Measurements from ENCODE around the gene REEP3.

The REEP3 gene

DNA sequence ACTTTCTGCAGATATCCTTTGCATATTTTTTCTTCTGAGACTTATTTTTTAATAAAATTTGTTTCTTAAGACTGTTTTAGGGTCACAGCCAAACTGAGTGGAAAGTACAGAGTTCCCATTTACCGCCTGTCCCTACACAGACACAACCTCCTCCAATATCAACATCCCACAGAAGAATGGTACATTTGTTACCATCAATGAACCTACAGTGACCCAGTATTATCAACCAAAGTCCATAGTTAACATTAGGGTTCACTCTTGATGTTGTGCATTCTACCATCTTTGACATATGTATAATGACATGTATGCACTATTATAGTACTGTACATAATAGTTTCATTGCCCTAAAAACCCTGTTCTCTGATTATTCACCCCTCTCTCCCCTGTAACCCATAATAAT, 14.6 kb upstream of the REEP3 start:
- DNase-seq (ENCODE audit: low spot score), result no peak

DNA sequence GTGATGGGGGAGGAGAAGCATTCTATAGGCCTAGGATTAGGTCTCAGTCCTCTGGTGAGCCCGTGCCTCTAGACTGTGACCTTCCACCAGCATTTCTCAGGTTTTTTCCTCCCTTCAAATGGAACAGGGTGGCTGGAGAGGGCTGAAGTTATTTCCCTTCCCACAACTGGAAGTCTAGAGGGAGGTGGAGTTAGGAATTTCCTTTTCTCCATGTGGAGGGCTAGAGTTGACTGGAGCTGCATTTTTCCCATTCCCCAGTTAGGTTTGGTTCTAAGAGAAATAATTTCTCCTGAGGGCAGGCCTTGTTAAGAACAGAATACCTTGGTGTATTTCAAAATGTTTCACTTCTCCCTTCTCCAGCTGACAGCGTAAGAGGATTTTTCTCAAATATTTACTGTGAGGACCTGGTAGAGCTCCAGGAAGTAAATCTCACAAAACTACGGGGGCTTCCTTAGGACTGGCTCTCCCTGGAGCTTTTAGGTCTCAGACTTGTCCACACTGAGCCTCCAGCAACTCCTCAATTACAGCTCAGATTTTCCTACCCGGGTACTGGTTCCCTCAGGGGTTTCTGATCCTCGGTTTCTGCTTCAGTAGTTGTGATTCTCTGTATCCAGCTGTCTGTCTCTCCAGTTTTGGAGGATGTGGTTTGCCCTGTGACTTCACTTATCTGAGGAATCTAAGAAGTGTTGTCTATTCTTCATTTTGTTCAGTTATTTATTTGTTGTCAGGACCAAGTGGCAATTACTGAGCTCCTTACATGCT, 6.0 kb upstream of the REEP3 start:
- DNase-seq (ENCODE audit: low spot score), result no peak

DNA sequence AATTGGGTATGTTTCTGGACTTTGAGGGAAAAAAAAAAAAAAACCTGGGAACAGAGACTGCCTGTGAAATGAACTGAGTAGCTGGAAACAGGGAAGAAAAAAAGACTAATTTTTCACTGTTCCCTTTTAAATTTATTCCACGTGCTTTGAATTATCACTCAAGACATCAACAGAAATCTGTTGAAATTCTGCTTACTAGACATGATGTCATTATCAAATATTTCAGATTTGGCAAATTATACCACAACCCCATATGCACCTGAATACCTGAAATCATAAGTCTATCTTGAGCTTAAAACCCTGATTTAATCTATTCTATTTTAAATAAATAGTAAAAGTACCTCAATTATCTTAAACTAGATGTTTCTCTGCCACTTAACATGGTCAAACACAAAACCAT, 5.0 kb upstream of the REEP3 start:
- DNase-seq (ENCODE audit: low spot score), result no peak

DNA sequence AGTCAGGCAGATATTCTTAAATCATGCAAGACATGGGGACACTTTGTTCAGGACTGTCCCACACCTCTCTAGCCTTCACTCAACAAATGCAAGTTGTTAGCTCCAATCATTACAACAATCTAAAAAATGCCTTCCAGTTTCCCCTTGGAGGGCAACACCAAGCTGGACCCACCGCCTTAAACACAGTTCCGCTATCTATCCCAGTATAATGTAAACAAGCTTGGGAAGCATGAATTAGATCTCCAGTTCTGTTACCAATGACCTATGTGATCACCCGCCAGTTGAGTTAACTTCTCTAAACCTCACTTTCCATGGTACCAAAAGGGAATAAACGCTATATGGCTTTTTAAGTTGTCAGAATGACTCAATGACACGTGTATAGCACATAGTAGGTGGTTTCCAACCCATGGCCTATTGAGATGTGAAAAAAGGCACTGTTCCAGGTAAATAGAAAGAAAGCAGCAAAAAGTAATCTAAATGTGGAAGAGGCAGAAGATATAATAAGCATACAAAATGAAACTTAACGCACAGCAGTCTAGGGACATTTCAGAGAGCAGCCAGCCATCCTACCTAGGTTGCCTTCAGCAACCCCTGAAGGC, 2.4 kb upstream of the REEP3 start:
- DNase-seq (ENCODE audit: low spot score), result no peak

DNA sequence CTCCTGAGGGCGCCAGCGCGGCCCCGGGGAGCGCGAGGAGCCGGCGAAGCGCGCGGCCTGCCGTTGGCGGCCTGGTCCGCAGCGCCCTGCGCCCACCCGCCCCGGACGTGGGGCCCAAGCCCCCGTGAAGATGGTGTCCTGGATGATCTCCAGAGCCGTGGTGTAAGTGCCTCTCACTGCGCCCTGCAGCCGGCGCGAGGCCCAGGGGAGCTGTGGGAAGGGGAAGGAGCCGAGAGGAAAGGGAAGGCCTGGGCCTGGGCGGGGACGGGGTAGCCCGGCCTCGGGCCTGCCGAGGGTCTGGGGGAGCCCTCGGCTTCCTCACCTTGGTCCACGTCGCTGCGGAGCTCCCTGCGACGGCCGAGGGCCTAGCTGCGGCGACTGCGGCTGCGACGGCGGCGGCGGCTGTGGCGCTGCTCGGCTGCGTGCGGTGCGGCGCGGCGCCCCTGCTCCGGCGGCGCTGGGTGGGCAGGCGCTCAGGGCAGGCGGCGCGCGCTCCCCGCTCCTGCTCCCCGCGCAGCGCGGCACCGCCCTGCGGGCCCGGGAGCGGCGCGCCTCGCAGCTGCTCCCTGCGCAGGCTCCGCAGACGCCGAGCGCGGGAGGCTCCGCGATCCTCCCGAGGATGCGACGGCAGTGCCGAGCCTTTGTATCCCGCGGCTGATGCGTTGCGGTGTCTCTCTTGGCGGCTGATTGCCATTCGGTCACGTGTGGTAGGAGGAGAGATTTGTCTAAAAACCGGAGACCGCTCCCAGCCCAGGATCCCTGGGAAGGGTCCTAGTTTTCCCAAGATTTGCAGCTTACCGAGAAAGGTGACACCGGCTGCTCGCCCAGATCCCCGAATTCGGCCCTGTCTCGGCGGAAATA, 445 bp downstream of the REEP3 start:
- peak; percentile 80 for DNase-seq (ENCODE audit: low spot score)

DNA sequence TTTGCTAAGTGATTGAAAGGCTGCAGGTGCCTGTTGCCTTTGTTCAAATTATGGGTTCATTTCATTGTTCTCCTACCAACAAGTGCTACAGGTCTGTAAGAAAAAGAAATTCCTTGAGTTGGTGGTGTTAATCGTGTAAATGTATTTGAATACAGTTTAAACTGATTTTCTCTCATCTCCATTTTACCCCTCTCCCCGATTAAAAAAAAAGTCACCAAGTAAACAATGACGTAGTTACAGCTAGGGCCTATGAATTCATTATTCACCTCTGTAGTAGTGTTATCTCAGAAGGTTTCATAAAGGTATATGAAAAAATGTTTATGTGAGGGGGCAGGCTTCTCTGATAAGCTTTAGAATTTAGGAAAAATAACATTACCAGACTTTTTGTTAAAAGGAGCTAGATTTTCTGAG, 1.1 kb downstream of the REEP3 start:
- DNase-seq (ENCODE audit: low spot score), result no peak

DNA sequence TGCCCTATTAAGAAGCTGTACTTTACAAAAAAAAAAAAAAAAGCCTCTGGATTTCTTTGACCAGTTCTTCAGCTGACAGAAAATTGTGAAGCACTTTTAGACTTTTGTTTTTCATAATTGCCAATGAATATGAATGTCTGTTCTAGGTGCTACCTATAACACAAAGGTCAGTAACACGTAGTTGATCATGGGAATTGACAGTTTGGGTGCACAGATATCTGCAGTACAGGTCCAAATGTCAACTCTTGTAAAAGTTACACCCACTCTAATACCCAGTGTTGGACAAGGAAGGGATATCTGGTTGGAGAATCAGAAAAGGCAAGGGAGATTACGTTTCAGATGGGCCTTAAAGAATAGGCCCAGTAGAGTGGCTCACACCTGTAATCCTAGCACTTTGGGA, 1.8 kb downstream of the REEP3 start:
- DNase-seq (ENCODE audit: low spot score), result no peak

DNA sequence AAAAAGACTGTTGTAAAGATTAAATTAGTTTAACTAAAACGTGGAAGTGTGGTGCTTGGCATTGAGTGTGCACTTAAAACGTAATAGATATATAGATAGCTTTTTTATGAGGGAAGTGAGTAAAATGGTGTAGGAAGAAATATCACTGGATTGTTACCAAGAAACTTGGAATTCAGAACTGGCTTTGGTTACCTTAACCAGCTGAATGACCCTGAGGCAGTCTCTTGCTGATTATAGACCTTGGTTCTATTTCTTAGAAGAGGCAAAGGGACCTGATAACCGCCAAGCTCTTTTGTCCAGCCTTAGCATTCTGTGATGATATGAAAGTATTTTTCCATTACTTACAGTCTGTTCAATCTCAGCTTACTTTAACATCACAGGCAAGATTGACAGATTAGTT, 3.8 kb downstream of the REEP3 start:
- DNase-seq (ENCODE audit: low spot score), result no peak

DNA sequence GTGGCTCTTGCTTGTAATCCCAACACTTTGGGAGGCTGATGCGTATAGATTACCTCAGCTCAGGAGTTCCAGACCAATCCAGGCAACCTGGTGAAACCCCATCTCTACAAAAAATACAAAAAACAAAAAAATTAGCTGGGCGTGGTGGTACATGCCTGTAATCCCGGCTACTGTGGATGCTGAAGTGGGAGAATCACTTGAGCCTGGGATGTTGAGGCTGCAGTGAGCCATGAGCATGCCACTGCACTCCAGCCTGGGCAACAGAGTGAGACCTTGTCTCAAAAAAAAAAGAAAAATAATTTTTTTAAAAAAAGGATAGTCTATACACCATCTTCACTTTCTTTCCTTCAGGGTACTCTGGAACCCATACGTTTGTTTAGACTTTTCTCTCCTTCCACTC, 6.2 kb downstream of the REEP3 start:
- DNase-seq (ENCODE audit: low spot score), result no peak

DNA sequence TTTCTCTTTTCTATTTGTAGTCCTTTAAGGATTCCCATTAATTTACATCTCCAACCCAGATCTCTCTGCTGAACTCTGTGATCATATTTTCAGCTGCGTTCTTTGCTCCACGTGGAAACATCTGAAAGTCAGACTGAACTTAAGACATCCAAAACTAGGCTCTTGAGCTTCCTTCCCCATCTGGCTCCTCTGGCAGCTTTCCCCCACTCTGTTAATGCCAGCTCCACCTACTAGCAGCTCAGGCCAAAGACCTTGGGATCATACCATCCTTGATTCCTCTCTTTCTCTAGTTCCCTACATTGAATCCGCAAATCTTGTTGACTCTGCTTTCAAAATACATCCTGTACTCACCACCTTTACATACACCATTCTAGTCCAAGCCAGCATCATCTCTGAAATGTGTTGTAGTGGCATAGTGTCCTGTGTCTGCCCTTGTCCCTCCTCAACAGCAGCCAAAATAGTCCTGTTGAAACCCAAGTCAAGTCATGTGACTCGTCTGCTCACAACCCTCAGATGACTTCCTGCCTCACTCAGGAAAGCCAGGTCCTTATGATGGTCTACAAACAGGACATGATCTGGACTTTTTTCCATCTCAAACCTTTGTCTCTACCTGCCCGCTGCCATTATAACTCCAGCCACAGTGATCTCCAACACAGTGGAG, 7.0 kb downstream of the REEP3 start:
- DNase-seq (ENCODE audit: low spot score), result no peak

DNA sequence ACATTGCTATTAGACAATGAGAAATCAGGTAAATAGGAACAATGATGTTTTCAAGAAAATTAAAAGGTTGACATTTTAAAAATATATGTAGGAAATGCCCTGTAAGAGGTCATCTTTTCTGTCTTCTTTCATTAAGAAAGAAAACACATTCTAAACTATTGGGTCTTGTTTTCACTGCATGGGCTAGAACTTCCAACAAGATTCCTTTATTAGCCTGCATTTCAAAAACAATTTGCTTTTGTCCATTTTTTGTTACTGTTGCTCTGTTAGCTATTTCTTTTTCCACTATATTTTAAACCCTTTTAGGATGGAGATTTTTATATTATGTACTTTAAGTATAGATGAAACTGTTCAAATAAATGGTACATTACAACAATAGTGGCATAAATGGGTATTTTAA, 9.2 kb downstream of the REEP3 start:
- DNase-seq (ENCODE audit: low spot score), result no peak

DNA sequence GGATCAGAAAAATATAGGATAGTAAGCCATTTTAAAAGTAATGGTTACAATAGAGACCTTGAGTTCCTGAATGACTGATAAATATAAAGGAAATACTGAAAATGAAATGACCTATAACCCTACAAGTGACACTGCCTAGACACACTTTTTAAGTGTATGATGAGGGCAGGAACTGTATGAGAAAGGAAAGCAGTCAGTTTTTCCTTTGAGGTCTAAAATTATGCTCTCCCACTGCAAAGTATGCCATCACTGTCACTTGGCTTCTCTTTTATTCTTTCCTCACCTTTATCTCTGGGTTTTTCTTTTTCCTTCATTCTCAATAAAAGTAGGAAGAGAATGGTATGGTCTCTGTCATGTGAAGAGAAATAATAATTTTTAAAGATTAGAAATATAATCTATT, 13.5 kb downstream of the REEP3 start:
- no peak for DNase-seq (ENCODE audit: low spot score)

DNA sequence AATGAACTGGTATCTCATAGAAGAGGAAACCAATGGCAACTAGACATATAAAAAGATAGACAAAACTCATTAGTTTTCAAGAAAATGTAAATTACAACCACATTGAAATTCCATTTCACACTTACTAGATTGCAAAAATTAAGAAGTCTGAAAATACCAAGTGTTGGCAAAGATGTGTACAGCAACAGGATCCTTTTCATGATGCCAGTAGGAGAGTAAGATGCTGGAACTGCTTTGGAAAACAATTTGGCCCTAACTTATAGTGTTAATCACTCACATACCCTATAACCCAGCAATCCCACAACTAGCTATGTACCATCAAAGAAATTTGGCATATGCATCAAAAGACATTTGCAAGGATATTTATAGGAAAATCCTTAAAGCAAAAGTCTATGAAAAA, 15.5 kb downstream of the REEP3 start:
- DNase-seq (ENCODE audit: low spot score), result no peak

DNA sequence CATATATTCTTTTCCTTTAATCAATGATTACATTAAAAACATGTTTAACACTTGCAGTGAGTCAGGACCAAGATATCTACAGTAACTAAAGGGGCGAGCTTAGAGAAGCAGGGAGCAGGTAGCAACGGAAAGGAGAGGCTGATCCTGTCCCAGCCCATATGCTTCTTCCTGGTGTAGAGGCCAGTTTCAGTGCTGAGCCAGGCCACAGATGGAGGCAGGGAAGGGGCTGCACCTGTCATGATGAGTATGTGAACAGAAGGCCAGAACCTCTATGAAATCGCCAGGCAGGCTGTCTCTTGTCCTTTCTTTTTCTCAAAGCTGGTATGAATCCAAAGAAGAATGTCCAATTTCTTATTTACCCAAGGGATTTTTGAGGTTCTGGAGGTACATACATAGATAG, 16.3 kb downstream of the REEP3 start:
- DNase-seq (ENCODE audit: low spot score), result no peak

DNA sequence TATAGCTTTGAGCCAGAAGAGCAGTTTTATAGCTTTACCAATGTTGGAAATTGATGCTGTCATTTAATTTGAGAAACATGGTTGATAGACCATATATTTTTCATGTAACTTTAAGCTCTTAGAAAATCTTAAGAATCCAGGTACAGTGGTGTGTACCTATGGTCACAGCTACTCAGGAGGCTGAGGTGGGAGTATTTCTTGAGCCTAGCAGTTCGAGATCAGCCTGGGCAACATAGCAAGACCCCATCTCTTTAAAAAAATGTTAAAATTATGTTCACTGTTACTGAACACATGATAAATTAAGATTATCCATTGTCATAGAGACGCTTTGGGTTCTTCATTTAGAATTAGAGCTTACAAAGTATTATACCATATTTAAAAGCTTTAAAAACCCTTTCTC, 18.2 kb downstream of the REEP3 start:
- no peak for DNase-seq (ENCODE audit: low spot score)

DNA sequence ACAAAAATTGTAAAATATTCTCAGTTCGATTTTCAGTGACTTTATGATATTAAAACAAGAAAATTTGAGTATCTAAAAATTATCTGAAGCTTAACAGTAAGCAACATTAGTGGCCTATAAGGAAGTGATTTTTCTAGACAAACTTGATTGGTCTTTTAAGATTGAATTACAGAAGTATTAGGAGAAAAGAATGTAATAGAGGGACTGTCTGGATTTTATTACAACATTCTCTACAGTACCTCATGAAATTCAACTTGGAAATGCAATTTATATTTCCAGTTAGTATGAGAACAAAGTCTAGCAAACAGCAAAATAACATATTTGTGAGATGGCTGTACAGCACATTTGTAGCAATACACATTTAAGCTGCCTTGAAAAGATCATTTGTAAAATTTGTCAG, 18.8 kb downstream of the REEP3 start:
- DNase-seq (ENCODE audit: low spot score), result no peak

DNA sequence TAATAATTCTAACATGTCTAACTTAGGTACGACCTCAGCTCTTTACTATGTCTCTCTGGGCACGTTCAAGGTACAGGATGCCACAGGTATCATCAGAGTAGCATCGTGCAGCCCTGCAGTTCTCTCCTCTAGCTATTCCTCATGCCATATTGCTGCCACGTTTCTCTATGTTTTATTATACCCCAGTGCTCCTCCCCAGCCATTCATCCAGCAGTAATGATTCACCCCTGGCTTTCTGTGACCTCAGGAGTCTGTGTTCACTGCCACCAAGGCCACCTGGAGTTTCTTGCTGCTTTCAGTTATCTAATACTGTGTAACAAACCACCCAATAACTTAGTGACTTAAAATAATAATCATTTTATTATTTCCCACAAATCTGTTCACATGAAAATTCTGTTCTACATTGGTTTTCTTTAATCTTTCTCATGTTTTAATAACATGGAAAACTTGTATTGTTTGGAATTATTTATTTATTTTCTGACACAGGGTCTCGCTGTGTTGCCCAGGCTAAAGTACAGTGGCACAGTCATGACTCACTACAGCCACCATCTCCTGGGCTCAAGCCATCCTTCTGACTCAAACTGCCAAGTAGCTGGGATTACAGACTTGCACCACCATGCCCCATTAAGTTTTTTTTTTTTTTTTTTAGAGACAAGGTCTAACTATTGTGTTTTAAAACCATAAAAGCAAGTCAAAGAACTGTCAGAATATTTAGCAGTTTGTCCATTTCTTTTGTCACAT, 21.8 kb downstream of the REEP3 start:
- no peak for DNase-seq (ENCODE audit: low spot score)

DNA sequence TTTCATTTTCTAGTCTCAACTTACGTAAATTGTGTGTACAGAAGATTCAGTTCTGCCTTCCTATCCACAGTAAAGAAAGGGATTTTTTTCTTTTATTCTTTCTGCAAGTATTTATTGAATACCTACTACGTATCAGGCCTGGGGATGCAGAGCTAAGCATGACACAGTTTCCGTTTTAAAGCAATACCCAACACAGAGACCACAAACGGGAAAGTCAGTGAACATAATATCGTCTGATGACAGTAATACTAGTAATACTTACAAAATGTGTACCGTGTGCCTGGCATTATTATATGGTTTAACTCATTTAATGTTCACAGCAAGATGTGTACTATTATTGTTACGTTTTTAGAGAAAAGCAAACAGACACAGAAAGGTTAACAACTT, 22.4 kb downstream of the REEP3 start:
- DNase-seq (ENCODE audit: low spot score), result no peak

DNA sequence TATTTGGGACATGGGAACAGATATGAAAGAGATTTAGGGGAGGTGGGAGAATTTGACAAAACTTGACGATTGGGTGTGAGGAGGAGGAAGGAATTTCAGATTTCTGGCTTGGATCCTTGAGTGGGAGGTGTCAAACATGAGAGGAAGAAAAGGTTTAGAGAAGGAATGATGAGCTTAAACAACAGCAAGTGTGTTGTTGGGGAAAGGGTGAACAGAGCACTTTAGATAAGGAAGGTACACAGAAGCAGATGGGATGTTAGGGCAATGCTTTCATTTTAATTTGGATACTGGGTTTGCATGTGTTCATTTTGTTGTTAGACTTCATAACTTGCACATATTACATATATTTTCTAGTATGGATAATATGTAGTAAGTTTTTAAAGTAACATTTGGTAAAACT, 23.2 kb downstream of the REEP3 start:
- DNase-seq (ENCODE audit: low spot score), result no peak

DNA sequence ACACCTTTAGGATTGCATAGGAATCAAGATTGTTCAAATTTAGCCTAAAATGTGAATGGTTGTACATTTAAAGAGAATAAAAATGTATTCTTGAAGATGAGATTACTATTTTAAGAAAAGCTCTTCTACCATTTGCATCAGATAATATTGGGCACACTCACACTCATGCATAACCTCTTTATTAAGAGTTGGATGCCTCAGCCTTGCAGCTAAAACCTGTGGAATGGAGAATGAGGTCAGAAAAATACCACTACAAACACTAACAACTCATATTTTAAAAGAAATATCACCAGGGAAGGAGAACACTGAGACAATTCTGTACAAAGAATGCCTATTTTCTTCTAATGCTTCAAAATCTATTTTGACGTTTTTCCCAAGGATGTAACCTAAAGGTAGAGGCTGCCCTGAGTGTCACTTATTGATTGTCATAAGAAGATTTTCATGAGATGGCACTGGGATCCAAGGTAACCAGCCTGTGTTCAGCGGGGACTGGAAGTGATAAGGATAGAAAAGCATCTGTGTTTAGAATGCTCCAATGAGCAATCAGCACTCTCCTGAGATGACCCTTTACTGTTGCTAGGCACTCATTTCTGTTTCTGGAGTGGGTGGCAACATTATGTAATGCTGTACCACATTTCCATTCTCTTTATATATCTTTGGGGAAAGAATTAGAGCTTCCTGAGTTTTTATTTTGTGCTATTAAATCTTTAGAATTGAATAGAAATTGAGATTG, 26.6 kb downstream of the REEP3 start:
- peak; percentile 71 for DNase-seq (ENCODE audit: low spot score)

DNA sequence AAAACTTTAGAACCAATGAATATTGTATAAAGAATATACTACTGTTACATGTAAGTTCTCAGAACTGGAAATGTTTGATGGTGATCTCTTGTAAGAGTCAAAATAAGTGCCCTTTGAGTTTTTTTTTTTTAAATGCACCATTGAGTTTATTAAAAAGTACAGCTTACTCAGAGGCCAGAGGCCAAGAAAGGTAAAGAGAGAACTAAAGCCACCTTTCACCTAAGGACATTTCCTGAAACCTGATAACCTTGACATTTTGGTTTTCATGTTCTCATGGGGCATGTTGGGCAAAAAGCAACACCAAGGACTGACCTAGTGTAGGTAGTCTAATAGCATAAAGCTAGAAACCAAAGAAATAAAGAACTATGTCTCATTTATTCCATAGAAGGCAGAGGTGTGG, 27.7 kb downstream of the REEP3 start:
- no peak for DNase-seq (ENCODE audit: low spot score)
